ENCODE data around the gene RANGAP1. TPM values are rescaled to one million over a fixed set of nuclear protein-coding genes. Genes with fewer than 3 reads are reported as not detected.

Gene RANGAP1
- total and polyA plus RNA-seq, 2 of the 13 experiments (the other 11 are each of a cell fraction or from before 2014, with no cell fraction given), result 51.8 to 83.9 TPM

DNA sequence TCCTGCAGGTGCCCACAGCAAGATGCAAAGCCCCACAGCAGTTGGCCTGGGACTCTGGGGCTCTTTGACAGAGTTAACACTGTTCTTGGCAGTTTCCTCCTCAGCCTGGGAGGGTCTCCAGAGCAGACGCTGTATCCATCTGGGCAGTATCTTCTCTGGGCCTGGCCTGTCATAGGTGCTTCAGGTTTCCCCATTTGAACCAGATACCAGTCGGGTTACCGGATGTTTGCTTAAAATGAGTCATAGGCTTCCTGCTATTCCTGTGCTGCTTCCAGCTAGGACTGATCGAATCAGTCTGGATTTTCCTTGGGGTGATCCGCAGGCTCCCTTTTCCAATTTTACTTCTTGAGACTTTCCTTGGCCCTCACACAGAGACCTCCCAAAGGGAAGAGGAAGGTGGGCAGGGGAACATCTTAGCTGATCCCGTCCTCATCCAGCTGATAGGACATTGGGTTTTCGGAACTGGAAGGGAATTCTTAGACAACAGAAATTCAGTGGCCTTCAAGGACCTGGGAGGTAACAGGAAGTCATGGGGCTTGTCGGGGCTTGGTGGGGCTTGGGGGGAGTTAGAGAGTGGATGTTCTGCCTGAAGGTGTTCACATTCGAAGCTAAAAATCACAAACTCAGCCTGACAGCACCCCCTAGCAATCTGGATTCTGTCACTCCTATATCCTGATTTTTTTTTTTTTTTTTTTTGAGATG is 2.4 kb upstream of the RANGAP1 start:
- H3K9me3 ChIP-seq (ENCODE audit: low read length), result no peaks in the 10 kb centered on the region
- peak overlapping the region; percentile 81 for H3K27ac ChIP-seq (ENCODE audit: extremely low read length, insufficient read depth, low read length)
- ATAC-seq (peak; percentile 62), FAIRE-seq (peak; percentile 87), DNase-seq (ENCODE audit: low spot score) (peak; percentile 92)
- intact Hi-C loops (cut with micrococcal nuclease; ENCODE audit: unreplicated experiment) (loop anchor here (5.0 to 10.0 kb wide), 2 partner anchors 51 to 156 kb away; partner anchors contain the start of gene TOB2), in situ Hi-C loops (cut with HindIII; ENCODE audit: extremely low pct_ligation_motif_present, low pct_unique_long_range_greater_than_20kb) (no loop called here)
- H3K79me2 ChIP-seq (ENCODE audit: insufficient read depth, low read length), result peaks cover 17% of the 10 kb centered on the region
- WGBS (ENCODE audit: low lambda C conversion rate), result 4% methylated on average over 9 of the region's 9 CpGs
- H4K20me1 ChIP-seq (ENCODE audit: insufficient read depth, low read length), result no peaks in the 10 kb centered on the region
- H3K9ac ChIP-seq (ENCODE audit: insufficient read depth, low read depth, low read length), result peak overlapping the region; percentile 73
- TSS peak; percentile 70 for BruUV-seq (replicated peaks)
- H3K36me3 ChIP-seq (replicated peaks in 1 of 2; ENCODE audit: control insufficient read depth in 1 of 2, insufficient read depth in 2 of 2, low read length in 2 of 2), result peaks cover 2 to 4% of the 10 kb centered on the region in 2 experiments; a peak in 4 of 5 replicates
- H3K4me1 ChIP-seq (ENCODE audit: insufficient read depth, low read length), result peaks cover 58% of the 10 kb centered on the region
- H3K4me2 ChIP-seq (ENCODE audit: low read depth, low read length), result peak overlapping the region; percentile 92
- H3K27me3 ChIP-seq (ENCODE audit: control insufficient read depth in 1 of 2, insufficient read depth in 2 of 2, low read length in 2 of 2), result no peaks in the 10 kb centered on the region; a peak in 1 of 5 replicates
- H3K4me3 ChIP-seq (replicated peaks in 1 of 3; ENCODE audit: insufficient read depth in 1 of 3, low read depth in 2 of 3, low read length in 3 of 3), result peak overlapping the region; percentile 47 to 69 (median 53)
- peak overlapping the region; percentile 57 for H2AFZ ChIP-seq (ENCODE audit: low read length)
- ChIA-PET POLR2A (interaction anchor here (0.9 to 6.0 kb wide), 9 partner anchors 8 to 180 kb away, joined by 3 to 49 read pairs (median 7); partner anchors contain the start of genes ACO2, PHF5A, TEF and TOB2), CTCF (ENCODE audit: low intra/inter-chr PET ratio, low total read pairs) (no interaction called here)
- TF ChIP-seq CAMTA2 (CRISPR knock-in tag; IDR thresholded peaks at IDR 0.05; ENCODE audit: borderline replicate concordance) (no peak), ZNF543 (CRISPR knock-in tag; IDR thresholded peaks at IDR 0.05) (no peak), NR3C1 (CRISPR knock-in tag; IDR thresholded peaks at IDR 0.05) (no peak), TBX3 (IDR thresholded peaks at IDR 0.05; ENCODE audit: borderline replicate concordance) (no peak), ZNF205 (CRISPR knock-in tag; IDR thresholded peaks at IDR 0.05) (0 out of 2 replicates have a peak, but pooled peaks have one; percentile 26), TP53 (CRISPR knock-in tag; conservative IDR thresholded peaks at IDR 0.05) (no peak), DNMT3B (CRISPR knock-in tag; conservative IDR thresholded peaks at IDR 0.05) (peak; percentile 92), SRSF9 (IDR thresholded peaks at IDR 0.05; ENCODE audit: borderline replicate concordance, insufficient read depth, low read depth, low read length, poor library complexity, severe bottlenecking) (no peak), BRCA1 (CRISPR knock-in tag; IDR thresholded peaks at IDR 0.05) (no peak), GZF1 (CRISPR knock-in tag; IDR thresholded peaks at IDR 0.05) (no peak), ZNF557 (CRISPR knock-in tag; IDR thresholded peaks at IDR 0.05) (no peak), RFX3 (CRISPR knock-in tag; IDR thresholded peaks at IDR 0.05) (no peak), SMARCC2 (IDR thresholded peaks at IDR 0.05) (no peak), ATF5 (CRISPR knock-in tag; IDR thresholded peaks at IDR 0.05; ENCODE audit: low read depth) (no peak), FOXO4 (CRISPR knock-in tag; conservative IDR thresholded peaks at IDR 0.05) (no peak), NAIF1 (CRISPR knock-in tag; IDR thresholded peaks at IDR 0.05; ENCODE audit: borderline replicate concordance) (no peak), NRL (CRISPR knock-in tag; IDR thresholded peaks at IDR 0.05; ENCODE audit: borderline replicate concordance) (no peak), ZNF816 (CRISPR knock-in tag; IDR thresholded peaks at IDR 0.05; ENCODE audit: borderline replicate concordance) (peak; percentile 24; the same call in 1 of the 2 replicates), KDM4B (CRISPR knock-in tag; IDR thresholded peaks at IDR 0.05) (no peak), EEA1 (CRISPR knock-in tag; IDR thresholded peaks at IDR 0.05; ENCODE audit: borderline replicate concordance) (no peak), TBX2 (CRISPR knock-in tag; IDR thresholded peaks at IDR 0.05; ENCODE audit: borderline replicate concordance) (no peak; the same call in 1 of the 2 replicates)
- TF ChIP-seq, protein P1, sequence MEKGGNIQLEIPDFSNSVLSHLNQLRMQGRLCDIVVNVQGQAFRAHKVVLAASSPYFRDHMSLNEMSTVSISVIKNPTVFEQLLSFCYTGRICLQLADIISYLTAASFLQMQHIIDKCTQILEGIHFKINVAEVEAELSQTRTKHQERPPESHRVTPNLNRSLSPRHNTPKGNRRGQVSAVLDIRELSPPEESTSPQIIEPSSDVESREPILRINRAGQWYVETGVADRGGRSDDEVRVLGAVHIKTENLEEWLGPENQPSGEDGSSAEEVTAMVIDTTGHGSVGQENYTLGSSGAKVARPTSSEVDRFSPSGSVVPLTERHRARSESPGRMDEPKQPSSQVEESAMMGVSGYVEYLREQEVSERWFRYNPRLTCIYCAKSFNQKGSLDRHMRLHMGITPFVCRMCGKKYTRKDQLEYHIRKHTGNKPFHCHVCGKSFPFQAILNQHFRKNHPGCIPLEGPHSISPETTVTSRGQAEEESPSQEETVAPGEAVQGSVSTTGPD (CRISPR knock-in tag; IDR thresholded peaks at IDR 0.05), result no peak
